HEK293 (cell line): ENCODE measurements around the gene ZDHHC14.

Source experiments
- KLF16 ChIP-seq: fragments of 450-650 bp; formaldehyde crosslinking; IDR thresholded peaks from 2 replicates; pipeline ENCODE4 v1.5.1; 2017; ENCODE audit warnings: missing biosample characterization, missing genetic modification characterization
- KLF7 ChIP-seq: fragments of 450-650 bp; formaldehyde crosslinking; IDR thresholded peaks from 2 replicates; pipeline ENCODE4 v1.5.1; 2016; ENCODE audit warnings: missing biosample characterization, missing genetic modification characterization, borderline replicate concordance
- ZNF274 ChIP-seq, 2 experiments: fragments of 200-500 bp in 1 of 2; fragments of 450-650 bp in 1 of 2; sonication (Bioruptor generic) in 1 of 2; formaldehyde crosslinking in 1 of 2; IDR thresholded peaks; 2 replicates each; pipeline versions ENCODE4 v1.5.1 to v1.6.1; 2014 to 2016; ENCODE audit warnings: borderline replicate concordance in 1 of 2, inconsistent platforms in 1 of 2, low read length in 1 of 2, missing biosample characterization in 1 of 2, missing genetic modification characterization in 1 of 2
- ZNF311 ChIP-seq: fragments of 450-650 bp; formaldehyde crosslinking; IDR thresholded peaks from 2 replicates; pipeline ENCODE4 v1.5.1; 2017; ENCODE audit warnings: missing biosample characterization, missing genetic modification characterization, borderline replicate concordance
- ZNF660 ChIP-seq: fragments of 450-650 bp; IDR thresholded peaks from 2 replicates; pipeline ENCODE4 v1.5.1; 2018; ENCODE audit warnings: missing biosample characterization, mild to moderate bottlenecking, missing genetic modification characterization
- TF ChIP-seq, protein P1 (sequence below): fragments of 450-650 bp; formaldehyde crosslinking; IDR thresholded peaks from 2 replicates; pipeline ENCODE4 v1.5.1; 2016; ENCODE audit warnings: missing biosample characterization, missing genetic modification characterization
- TF ChIP-seq, protein P2 (sequence below): fragments of 450-650 bp; formaldehyde crosslinking; IDR thresholded peaks from 2 replicates; pipeline ENCODE4 v1.5.1; 2016; ENCODE audit warnings: missing biosample characterization, missing genetic modification characterization
- TF ChIP-seq, protein P3 (sequence below): IDR thresholded peaks from 2 replicates; pipeline ENCODE4 v1.6.1; 2011; ENCODE audit warnings: mild to moderate bottlenecking, low read depth, low read length, borderline replicate concordance

DNA sequence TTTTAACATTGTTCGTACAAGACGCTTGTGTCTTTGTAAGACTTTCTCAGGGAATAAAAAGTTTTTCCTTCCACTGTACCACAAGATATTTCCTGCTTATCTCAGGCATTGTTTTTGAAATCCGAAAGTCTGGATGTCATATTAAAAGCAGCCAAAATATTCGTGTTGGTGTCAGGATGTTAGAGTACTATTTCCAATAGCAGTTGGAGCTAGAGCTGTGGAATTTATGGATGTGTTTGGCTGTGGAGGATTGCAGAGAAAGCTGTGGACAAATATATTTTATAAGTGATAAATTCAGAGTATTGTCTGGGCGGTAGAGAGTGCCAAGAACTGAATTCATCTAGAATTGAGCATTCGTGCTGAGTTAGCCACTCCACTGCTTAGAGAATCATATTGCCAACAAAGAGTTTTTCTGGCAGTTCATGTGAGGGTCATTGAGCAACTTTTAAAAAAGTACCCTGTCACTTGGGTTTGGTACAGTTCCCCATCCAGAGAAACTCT, 57.7 kb downstream of the ZDHHC14 start:
- TF ChIP-seq, protein P1, sequence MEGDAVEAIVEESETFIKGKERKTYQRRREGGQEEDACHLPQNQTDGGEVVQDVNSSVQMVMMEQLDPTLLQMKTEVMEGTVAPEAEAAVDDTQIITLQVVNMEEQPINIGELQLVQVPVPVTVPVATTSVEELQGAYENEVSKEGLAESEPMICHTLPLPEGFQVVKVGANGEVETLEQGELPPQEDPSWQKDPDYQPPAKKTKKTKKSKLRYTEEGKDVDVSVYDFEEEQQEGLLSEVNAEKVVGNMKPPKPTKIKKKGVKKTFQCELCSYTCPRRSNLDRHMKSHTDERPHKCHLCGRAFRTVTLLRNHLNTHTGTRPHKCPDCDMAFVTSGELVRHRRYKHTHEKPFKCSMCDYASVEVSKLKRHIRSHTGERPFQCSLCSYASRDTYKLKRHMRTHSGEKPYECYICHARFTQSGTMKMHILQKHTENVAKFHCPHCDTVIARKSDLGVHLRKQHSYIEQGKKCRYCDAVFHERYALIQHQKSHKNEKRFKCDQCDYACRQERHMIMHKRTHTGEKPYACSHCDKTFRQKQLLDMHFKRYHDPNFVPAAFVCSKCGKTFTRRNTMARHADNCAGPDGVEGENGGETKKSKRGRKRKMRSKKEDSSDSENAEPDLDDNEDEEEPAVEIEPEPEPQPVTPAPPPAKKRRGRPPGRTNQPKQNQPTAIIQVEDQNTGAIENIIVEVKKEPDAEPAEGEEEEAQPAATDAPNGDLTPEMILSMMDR (tag by site-specific recombination): no peak
- TF ChIP-seq, protein P2, sequence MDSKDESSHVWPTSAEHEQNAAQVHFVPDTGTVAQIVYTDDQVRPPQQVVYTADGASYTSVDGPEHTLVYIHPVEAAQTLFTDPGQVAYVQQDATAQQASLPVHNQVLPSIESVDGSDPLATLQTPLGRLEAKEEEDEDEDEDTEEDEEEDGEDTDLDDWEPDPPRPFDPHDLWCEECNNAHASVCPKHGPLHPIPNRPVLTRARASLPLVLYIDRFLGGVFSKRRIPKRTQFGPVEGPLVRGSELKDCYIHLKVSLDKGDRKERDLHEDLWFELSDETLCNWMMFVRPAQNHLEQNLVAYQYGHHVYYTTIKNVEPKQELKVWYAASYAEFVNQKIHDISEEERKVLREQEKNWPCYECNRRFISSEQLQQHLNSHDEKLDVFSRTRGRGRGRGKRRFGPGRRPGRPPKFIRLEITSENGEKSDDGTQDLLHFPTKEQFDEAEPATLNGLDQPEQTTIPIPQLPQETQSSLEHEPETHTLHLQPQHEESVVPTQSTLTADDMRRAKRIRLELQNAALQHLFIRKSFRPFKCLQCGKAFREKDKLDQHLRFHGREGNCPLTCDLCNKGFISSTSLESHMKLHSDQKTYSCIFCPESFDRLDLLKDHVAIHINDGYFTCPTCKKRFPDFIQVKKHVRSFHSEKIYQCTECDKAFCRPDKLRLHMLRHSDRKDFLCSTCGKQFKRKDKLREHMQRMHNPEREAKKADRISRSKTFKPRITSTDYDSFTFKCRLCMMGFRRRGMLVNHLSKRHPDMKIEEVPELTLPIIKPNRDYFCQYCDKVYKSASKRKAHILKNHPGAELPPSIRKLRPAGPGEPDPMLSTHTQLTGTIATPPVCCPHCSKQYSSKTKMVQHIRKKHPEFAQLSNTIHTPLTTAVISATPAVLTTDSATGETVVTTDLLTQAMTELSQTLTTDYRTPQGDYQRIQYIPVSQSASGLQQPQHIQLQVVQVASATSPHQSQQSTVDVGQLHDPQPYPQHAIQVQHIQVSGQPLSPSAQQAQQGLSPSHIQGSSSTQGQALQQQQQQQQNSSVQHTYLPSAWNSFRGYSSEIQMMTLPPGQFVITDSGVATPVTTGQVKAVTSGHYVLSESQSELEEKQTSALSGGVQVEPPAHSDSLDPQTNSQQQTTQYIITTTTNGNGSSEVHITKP: no peak
- no peak for TF ChIP-seq KLF16 (tag by site-specific recombination)
- TF ChIP-seq KLF7: no peak
- TF ChIP-seq ZNF660: no peak
- TF ChIP-seq, protein P3, sequence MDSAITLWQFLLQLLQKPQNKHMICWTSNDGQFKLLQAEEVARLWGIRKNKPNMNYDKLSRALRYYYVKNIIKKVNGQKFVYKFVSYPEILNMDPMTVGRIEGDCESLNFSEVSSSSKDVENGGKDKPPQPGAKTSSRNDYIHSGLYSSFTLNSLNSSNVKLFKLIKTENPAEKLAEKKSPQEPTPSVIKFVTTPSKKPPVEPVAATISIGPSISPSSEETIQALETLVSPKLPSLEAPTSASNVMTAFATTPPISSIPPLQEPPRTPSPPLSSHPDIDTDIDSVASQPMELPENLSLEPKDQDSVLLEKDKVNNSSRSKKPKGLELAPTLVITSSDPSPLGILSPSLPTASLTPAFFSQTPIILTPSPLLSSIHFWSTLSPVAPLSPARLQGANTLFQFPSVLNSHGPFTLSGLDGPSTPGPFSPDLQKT: no peak
- TF ChIP-seq ZNF274 (IDR thresholded peaks at IDR 0.05; ENCODE audit: low read length): no peak
- TF ChIP-seq ZNF274 (tag by site-specific recombination; IDR thresholded peaks at IDR 0.05; ENCODE audit: borderline replicate concordance): no peak
- no peak for TF ChIP-seq ZNF311 (tag by site-specific recombination)
